ENCODE data around the gene ERVV-1.
A peak's percentile ranks its signal among the peaks of the same experiment; 100 is the strongest.
"Not testable (repeated sequence)": the region's sequence is repeated elsewhere in the genome, so short reads cannot be mapped to it uniquely, and the experiment has no call there.

The ERVV-1 gene

DNA sequence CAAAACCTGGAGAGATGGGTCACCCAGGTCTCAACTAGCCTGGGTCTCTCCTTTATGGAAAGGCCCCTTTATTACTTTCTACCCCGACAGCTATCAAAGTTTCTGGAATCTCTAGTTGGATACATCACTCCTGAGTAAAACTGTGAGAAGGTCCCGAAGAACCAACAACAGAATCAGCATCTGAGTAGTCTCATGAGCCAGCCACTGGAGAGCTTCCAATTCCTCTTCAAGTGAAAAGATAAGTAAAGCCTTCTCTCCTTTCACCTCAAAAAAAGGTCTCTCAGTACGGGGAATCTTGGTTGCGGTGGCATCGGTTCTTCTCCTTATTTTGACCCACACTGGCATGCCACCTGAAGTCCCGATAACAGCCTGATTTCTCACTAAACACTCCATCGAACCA lies at the start of gene ERVV-1:
TSS of gene ERVV-1 (plus strand) at position 301 of the 400 bp plus-strand sequence. CDS start 170 bp downstream, outside the sequence.
- Mint-ChIP-seq H3K36me3 (ENCODE audit: low read depth) (no peaks in the 10 kb centered on the region), H3K9me3 (peaks cover 48% of the 10 kb centered on the region), H3K27me3 (ENCODE audit: low read depth) (no peaks in the 10 kb centered on the region), H3K4me3 (no peak within 1 kb of the TSS), H3K27ac (no peak within 1 kb of the TSS), H3K4me1 (ENCODE audit: low read depth) (no peaks in the 10 kb centered on the region)
- DNase-seq (ENCODE audit: low spot score) = no peak

GRCh38 chr19:52967772-52968171 lies 45.9 kb upstream of the ERVV-1 start:
- Mint-ChIP-seq H3K4me3 (no peak overlapping the region), H3K27me3 (ENCODE audit: low read depth) (no peaks in the 10 kb centered on the region), H3K36me3 (ENCODE audit: low read depth) (peaks cover 12% of the 10 kb centered on the region), H3K27ac (no peak overlapping the region), H3K9me3 (peaks cover 53% of the 10 kb centered on the region), H3K4me1 (ENCODE audit: low read depth) (peaks cover 7% of the 10 kb centered on the region)
- DNase-seq (ENCODE audit: low spot score) = no peak

DNA sequence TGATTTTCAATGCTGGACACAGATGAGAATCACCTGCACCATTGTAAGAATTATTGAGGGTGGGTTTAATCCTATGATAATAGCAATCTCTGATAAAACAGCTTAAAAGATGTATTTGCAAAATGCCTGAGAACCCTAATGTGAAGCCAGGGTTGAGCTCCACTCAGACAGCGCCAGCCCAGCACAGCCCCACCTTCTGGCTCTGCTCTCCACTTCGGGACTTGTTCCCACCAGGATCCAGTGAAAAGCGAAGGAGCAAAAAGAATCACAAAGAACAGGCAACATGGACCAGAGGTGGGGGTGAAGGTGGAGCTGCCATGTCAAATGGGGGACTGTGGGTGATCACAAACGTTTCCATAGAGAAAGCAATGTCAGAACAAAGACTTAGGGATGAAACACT lies 32.4 kb upstream of the ERVV-1 start:
- H3K36me3 Mint-ChIP-seq (ENCODE audit: low read depth) = no peaks in the 10 kb centered on the region
- H3K4me1 Mint-ChIP-seq (ENCODE audit: low read depth) = no peaks in the 10 kb centered on the region
- H3K27me3 Mint-ChIP-seq (ENCODE audit: low read depth) = no peaks in the 10 kb centered on the region
- H3K27ac Mint-ChIP-seq = no peak overlapping the region
- no peak for DNase-seq (ENCODE audit: low spot score)
- H3K9me3 Mint-ChIP-seq = peaks cover 43% of the 10 kb centered on the region
- H3K4me3 Mint-ChIP-seq = no peak overlapping the region

GRCh38 chr19:52983167-52983566 lies 30.6 kb upstream of the ERVV-1 start:
- not testable (repeated sequence) for H3K27ac Mint-ChIP-seq; H3K4me3 Mint-ChIP-seq; DNase-seq (ENCODE audit: low spot score); H3K36me3 Mint-ChIP-seq (ENCODE audit: low read depth); H3K4me1 Mint-ChIP-seq (ENCODE audit: low read depth); H3K27me3 Mint-ChIP-seq (ENCODE audit: low read depth)
- peaks cover 53% of the 10 kb centered on the region for H3K9me3 Mint-ChIP-seq

DNA sequence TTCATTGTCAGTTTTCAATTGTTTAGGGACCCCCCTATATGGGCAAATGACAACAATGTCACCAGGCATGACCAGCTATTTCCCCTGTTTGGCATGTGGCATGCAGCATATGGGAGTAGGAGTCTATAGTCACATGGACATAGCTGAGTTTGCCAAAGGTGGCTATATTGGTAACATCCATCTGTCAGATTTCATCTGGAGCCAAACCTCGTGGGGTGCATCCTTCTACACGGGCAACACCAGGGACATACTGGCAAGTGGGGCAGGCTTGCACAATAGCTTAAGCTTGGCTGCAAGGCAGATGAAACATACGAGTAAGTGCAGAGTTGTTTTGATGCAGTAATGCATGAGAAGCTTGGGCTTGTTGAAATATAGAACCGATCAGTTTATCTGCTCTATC lies 26.5 kb upstream of the ERVV-1 start:
- peaks cover 5% of the 10 kb centered on the region for H3K36me3 Mint-ChIP-seq (ENCODE audit: low read depth)
- no peak overlapping the region for H3K27ac Mint-ChIP-seq
- H3K27me3 Mint-ChIP-seq (ENCODE audit: low read depth) = no peaks in the 10 kb centered on the region
- H3K4me1 Mint-ChIP-seq (ENCODE audit: low read depth) = no peaks in the 10 kb centered on the region
- DNase-seq (ENCODE audit: low spot score) = no peak
- no peak overlapping the region for H3K4me3 Mint-ChIP-seq
- peaks cover 54% of the 10 kb centered on the region for H3K9me3 Mint-ChIP-seq

- DNase-seq (ENCODE audit: low spot score) = no peak
- Mint-ChIP-seq H3K4me3 (no peak overlapping the region), H3K27ac (no peak overlapping the region), H3K4me1 (ENCODE audit: low read depth) (no peaks in the 10 kb centered on the region), H3K27me3 (ENCODE audit: low read depth) (no peaks in the 10 kb centered on the region), H3K9me3 (peaks cover 58% of the 10 kb centered on the region), H3K36me3 (ENCODE audit: low read depth) (peaks cover 5% of the 10 kb centered on the region)
These were observed 25.2 kb upstream of the ERVV-1 start for GRCh38 chr19:52988506-52988905.

GRCh38 chr19:52990759-52991418 lies 22.8 kb upstream of the ERVV-1 start:
- no peak overlapping the region for H3K4me3 Mint-ChIP-seq

GRCh38 chr19:52991484-52991883 lies 22.2 kb upstream of the ERVV-1 start:
- peaks cover 5% of the 10 kb centered on the region for H3K36me3 Mint-ChIP-seq (ENCODE audit: low read depth)
- H3K4me1 Mint-ChIP-seq (ENCODE audit: low read depth) = peaks cover 5% of the 10 kb centered on the region
- no peak for DNase-seq (ENCODE audit: low spot score)
- H3K4me3 Mint-ChIP-seq = no peak overlapping the region
- peaks cover 41% of the 10 kb centered on the region for H3K9me3 Mint-ChIP-seq
- no peak overlapping the region for H3K27ac Mint-ChIP-seq
- H3K27me3 Mint-ChIP-seq (ENCODE audit: low read depth) = no peaks in the 10 kb centered on the region

More at GRCh38 chr19:52990759-52991418, 22.8 kb upstream of the ERVV-1 start:
- Mint-ChIP-seq H3K27me3 (ENCODE audit: low read depth) (no peaks in the 10 kb centered on the region), H3K9me3 (peaks cover 47% of the 10 kb centered on the region), H3K4me1 (ENCODE audit: low read depth) (peaks cover 5% of the 10 kb centered on the region), H3K36me3 (ENCODE audit: low read depth) (peaks cover 5% of the 10 kb centered on the region), H3K27ac (no peak overlapping the region)
- no peak for DNase-seq (ENCODE audit: low spot score)

DNA sequence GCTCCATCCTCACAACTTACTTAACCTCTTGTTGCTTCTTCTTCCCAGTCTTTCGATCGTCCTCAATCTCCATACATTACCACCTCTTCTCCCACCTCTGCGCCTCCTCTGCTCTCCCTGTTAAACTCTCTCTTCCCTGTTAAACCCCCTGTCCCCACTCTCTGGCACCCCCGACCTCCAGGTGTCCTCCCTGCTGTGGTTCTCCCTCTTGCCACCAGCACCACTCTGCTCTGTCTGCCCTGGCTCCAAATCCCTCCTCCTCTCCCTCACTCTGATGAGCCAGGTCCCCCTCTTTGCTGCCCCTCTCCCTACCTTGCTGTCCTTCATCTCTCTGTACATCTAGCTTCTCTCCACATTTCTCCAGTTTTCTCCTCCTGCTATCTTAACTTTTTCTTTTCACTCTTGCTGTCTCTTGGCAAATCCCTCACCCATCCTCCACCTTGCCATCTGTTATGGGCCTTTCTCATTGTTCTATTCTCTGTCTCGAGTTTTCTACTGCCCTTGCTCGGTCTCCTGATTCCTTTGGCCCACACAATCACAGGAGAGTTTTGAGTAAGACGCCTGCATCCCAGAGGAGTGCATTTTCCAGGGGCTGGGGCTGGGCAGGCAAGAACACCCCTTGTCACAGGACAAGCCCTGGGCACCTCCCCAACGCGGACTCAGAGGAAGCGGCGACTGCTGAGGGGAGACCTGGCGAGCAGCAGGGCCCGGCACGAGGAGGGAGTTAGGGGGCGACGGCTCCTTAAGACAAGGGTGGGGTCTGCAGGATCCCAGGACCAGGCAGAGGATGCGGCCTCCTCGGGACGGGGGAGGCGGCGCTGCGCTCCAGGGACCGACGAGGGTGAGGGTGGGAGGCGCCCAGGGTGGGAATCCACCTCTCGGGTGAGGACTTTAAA lies 21.4 kb upstream of the ERVV-1 start:
- peaks cover 5% of the 10 kb centered on the region for H3K4me1 Mint-ChIP-seq (ENCODE audit: low read depth)
- peaks cover 5% of the 10 kb centered on the region for H3K36me3 Mint-ChIP-seq (ENCODE audit: low read depth)
- peak overlapping the region; percentile 82 for H3K4me3 Mint-ChIP-seq
- peaks cover 33% of the 10 kb centered on the region for H3K9me3 Mint-ChIP-seq
- DNase-seq (ENCODE audit: low spot score) = no peak
- no peak overlapping the region for H3K27ac Mint-ChIP-seq
- no peaks in the 10 kb centered on the region for H3K27me3 Mint-ChIP-seq (ENCODE audit: low read depth)

DNA sequence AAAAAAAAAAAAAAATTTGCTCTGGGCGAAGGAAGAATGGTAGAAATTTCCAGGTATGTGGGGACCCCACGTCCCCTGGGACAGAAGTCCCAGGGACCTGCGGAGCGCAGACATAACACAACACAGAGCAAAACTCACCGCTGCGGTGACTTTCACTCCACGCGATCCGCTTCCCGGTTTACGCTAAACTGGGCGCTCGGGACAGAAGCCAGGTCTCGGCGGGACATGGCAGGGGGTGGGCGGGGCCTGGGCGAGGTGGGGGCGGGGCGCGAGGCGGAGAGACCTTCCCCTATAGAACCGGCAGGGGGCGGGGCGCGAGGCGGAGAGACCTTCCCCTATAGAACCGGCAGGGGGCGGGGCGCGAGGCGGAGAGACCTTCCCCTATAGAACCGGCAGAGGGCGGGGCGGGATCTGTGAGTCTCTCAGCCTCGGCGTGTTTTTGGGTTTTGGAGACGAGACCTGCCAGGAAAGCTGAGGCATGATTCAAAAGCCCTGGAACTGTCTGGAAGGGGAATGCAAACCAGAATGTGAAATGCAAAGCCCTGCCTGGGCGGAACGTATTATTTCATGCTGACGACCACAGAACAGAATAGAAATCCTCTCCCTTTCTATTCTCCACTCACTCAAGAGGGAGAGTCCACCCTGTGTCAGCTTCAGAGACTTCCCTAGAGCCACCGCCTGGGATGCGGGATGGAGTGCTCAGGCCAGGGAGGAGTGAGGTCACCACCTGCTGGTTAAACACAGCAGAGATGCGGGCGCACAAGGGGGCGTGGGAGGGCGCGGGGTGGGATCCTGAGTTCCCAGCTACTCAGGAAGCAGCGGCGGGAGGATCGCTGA lies 20.2 kb upstream of the ERVV-1 start:
- H3K9me3 Mint-ChIP-seq = peaks cover 31% of the 10 kb centered on the region
- peak; percentile 76 for DNase-seq (ENCODE audit: low spot score)
- H3K27me3 Mint-ChIP-seq (ENCODE audit: low read depth) = no peaks in the 10 kb centered on the region
- H3K27ac Mint-ChIP-seq = no peak overlapping the region
- H3K4me3 Mint-ChIP-seq = peak overlapping the region; percentile 82
- peaks cover 1% of the 10 kb centered on the region for H3K36me3 Mint-ChIP-seq (ENCODE audit: low read depth)
- H3K4me1 Mint-ChIP-seq (ENCODE audit: low read depth) = peaks cover 5% of the 10 kb centered on the region

- H3K4me1 Mint-ChIP-seq (ENCODE audit: low read depth) = peaks cover 5% of the 10 kb centered on the region
- no peaks in the 10 kb centered on the region for H3K27me3 Mint-ChIP-seq (ENCODE audit: low read depth)
- peaks cover 27% of the 10 kb centered on the region for H3K9me3 Mint-ChIP-seq
- no peak overlapping the region for H3K4me3 Mint-ChIP-seq
- DNase-seq (ENCODE audit: low spot score) = no peak
- H3K36me3 Mint-ChIP-seq (ENCODE audit: low read depth) = peaks cover 1% of the 10 kb centered on the region
- no peak overlapping the region for H3K27ac Mint-ChIP-seq
These were observed 18.0 kb upstream of the ERVV-1 start for GRCh38 chr19:52995711-52996110.

- no peaks in the 10 kb centered on the region for H3K27me3 Mint-ChIP-seq (ENCODE audit: low read depth)
- no peak overlapping the region for H3K4me3 Mint-ChIP-seq
- no peaks in the 10 kb centered on the region for H3K36me3 Mint-ChIP-seq (ENCODE audit: low read depth)
- no peak for DNase-seq (ENCODE audit: low spot score)
- peaks cover 18% of the 10 kb centered on the region for H3K9me3 Mint-ChIP-seq
- H3K27ac Mint-ChIP-seq = no peak overlapping the region
- H3K4me1 Mint-ChIP-seq (ENCODE audit: low read depth) = peaks cover 5% of the 10 kb centered on the region
These were observed 15.7 kb upstream of the ERVV-1 start for GRCh38 chr19:52997975-52998374.

GRCh38 chr19:53002479-53002878 lies 11.2 kb upstream of the ERVV-1 start:
- H3K4me1 Mint-ChIP-seq (ENCODE audit: low read depth) = no peaks in the 10 kb centered on the region
- H3K36me3 Mint-ChIP-seq (ENCODE audit: low read depth) = no peaks in the 10 kb centered on the region
- no peak for DNase-seq (ENCODE audit: low spot score)
- peaks cover 31% of the 10 kb centered on the region for H3K9me3 Mint-ChIP-seq
- no peak overlapping the region for H3K4me3 Mint-ChIP-seq
- no peak overlapping the region for H3K27ac Mint-ChIP-seq
- no peaks in the 10 kb centered on the region for H3K27me3 Mint-ChIP-seq (ENCODE audit: low read depth)

DNA sequence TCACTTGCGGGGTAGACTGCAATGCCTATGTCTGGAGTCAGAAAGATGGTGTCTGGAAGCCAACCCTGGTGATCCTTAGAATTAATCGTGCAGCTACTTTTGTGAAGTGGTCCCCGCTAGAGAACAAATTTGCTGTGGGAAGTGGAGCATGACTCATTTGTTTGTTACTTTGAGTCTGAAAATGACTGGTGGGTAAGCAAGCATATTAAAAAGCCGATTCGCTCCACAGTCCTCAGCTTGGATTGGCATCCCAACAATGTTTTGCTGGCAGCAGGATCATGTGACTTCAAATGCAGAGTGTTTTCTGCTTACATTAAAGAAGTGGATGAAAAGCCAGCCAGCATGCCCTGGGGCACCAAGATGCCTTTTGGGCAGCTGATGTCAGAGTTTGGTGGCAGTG lies 9.5 kb upstream of the ERVV-1 start:
- H3K36me3 Mint-ChIP-seq (ENCODE audit: low read depth) = no peaks in the 10 kb centered on the region
- peaks cover 36% of the 10 kb centered on the region for H3K9me3 Mint-ChIP-seq
- DNase-seq (ENCODE audit: low spot score) = no peak
- H3K27me3 Mint-ChIP-seq (ENCODE audit: low read depth) = no peaks in the 10 kb centered on the region
- H3K4me3 Mint-ChIP-seq = no peak overlapping the region
- no peaks in the 10 kb centered on the region for H3K4me1 Mint-ChIP-seq (ENCODE audit: low read depth)
- no peak overlapping the region for H3K27ac Mint-ChIP-seq

All from T-helper 2 cell treated with Interferon-gamma antibody and Interleukin-4, amounts not matched to agents 5 μg/mL and 100 μg/mL, for 36 hours (primary cell).